H9 (cell line): ENCODE measurements around the gene ZNF385B. TPM values are rescaled to one million over a fixed set of nuclear protein-coding genes. Genes with fewer than 3 reads are reported as not detected.
"Not testable (repeated sequence)": the region's sequence is repeated elsewhere in the genome, so short reads cannot be mapped to it uniquely, and the experiment has no call there.

Source experiments
- DNase-seq: peaks from one replicate; pipeline ENCODE4 v3.0.0-alpha.2; 2017
- H2AFZ ChIP-seq: one replicate; pipeline ENCODE4 v1.6.1; 2013; ENCODE audit warnings: mild to moderate bottlenecking, low read length, control low read depth, moderate library complexity
- H2AK5ac ChIP-seq: 2 replicates; pipeline ENCODE4 v1.6.1; 2013; ENCODE audit warnings: low read length, control low read depth, mixed read lengths; ENCODE audit not compliant: insufficient read length
- H2BK120ac ChIP-seq: one replicate; pipeline ENCODE4 v1.6.1; 2013; ENCODE audit warnings: low read depth, mild to moderate bottlenecking, low read length, control low read depth, inconsistent platforms; ENCODE audit not compliant: poor library complexity, severe bottlenecking
- H2BK12ac ChIP-seq: 2 replicates; pipeline ENCODE4 v1.6.1; 2013; ENCODE audit warnings: low read length, control low read depth, mixed read lengths, low read depth; ENCODE audit not compliant: insufficient read length
- H2BK15ac ChIP-seq: 2 replicates; pipeline ENCODE4 v1.6.1; 2013; ENCODE audit warnings: low read depth, low read length, control low read depth
- H2BK20ac ChIP-seq: one replicate; pipeline ENCODE4 v1.6.1; 2013; ENCODE audit warnings: low read depth, mild to moderate bottlenecking, low read length, control low read depth, inconsistent platforms; ENCODE audit not compliant: poor library complexity, severe bottlenecking
- H2BK5ac ChIP-seq: 2 replicates; pipeline ENCODE4 v1.6.1; 2013; ENCODE audit warnings: low read length, control low read depth, mixed read lengths; ENCODE audit not compliant: insufficient read length
- H3K14ac ChIP-seq: 2 replicates; pipeline ENCODE4 v1.6.1; 2013; ENCODE audit warnings: low read length, control low read depth; ENCODE audit not compliant: insufficient read depth
- H3K18ac ChIP-seq: 2 replicates; pipeline ENCODE4 v1.6.1; 2013; ENCODE audit warnings: low read depth, mild to moderate bottlenecking, mixed read lengths, low read length, control low read depth; ENCODE audit not compliant: insufficient read length
- H3K23ac ChIP-seq: 2 replicates; pipeline ENCODE4 v1.6.1; 2013; ENCODE audit warnings: low read length, control low read depth, mixed read lengths, low read depth; ENCODE audit not compliant: insufficient read length
- H3K23me2 ChIP-seq: 2 replicates; pipeline ENCODE4 v1.6.1; 2013; ENCODE audit warnings: low read depth, mild to moderate bottlenecking, mixed read lengths, low read length, control low read depth; ENCODE audit not compliant: insufficient read length, poor library complexity, severe bottlenecking
- H3K27ac ChIP-seq: 2 replicates; pipeline ENCODE4 v1.5.1; 2013; ENCODE audit warnings: low read length, control low read depth, mixed read lengths, low read depth; ENCODE audit not compliant: insufficient read length
- H3K27me3 ChIP-seq: 2 replicates; pipeline ENCODE4 v1.6.1; 2013; ENCODE audit warnings: low read length, control low read depth, inconsistent platforms; ENCODE audit not compliant: insufficient read depth
- H3K4ac ChIP-seq: 2 replicates; pipeline ENCODE4 v1.6.1; 2013; ENCODE audit warnings: low read depth, mild to moderate bottlenecking, control low read depth, inconsistent platforms, low read length, moderate library complexity
- H3K4me1 ChIP-seq: 2 replicates; pipeline ENCODE4 v1.6.1; 2013; ENCODE audit warnings: low read length, control low read depth, inconsistent platforms; ENCODE audit not compliant: insufficient read depth
- H3K4me2 ChIP-seq: 2 replicates; pipeline ENCODE4 v1.6.1; 2013; ENCODE audit warnings: low read length, control low read depth, mixed read lengths; ENCODE audit not compliant: insufficient read length, insufficient read depth
- H3K56ac ChIP-seq: 2 replicates; pipeline ENCODE4 v1.6.1; 2013; ENCODE audit warnings: low read depth, mild to moderate bottlenecking, mixed read lengths, low read length, control low read depth; ENCODE audit not compliant: insufficient read length
- H3K79me1 ChIP-seq: 2 replicates; pipeline ENCODE4 v1.6.1; 2013; ENCODE audit warnings: low read depth, mild to moderate bottlenecking, moderate library complexity, low read length, control low read depth, inconsistent platforms; ENCODE audit not compliant: insufficient read depth, poor library complexity, severe bottlenecking
- H3K79me2 ChIP-seq: 2 replicates; pipeline ENCODE4 v1.6.1; 2013; ENCODE audit warnings: low read length, control low read depth, inconsistent platforms; ENCODE audit not compliant: insufficient read depth
- H3K9ac ChIP-seq: 2 replicates; pipeline ENCODE4 v1.6.1; 2013; ENCODE audit warnings: low read length, control low read depth, mixed read lengths; ENCODE audit not compliant: insufficient read length; ENCODE audit errors: extremely low read depth
- H3K9me3 ChIP-seq: one replicate; pipeline ENCODE4 v1.6.1; 2013; ENCODE audit warnings: low read depth, low read length, inconsistent platforms; ENCODE audit not compliant: control insufficient read depth
- H3T11ph ChIP-seq: one replicate; pipeline ENCODE4 v1.6.1; 2013; ENCODE audit warnings: mild to moderate bottlenecking, low read length, control low read depth, inconsistent platforms
- H4K20me1 ChIP-seq: one replicate; pipeline ENCODE4 v1.6.1; 2013; ENCODE audit not compliant: control insufficient read depth, insufficient read length, insufficient read depth
- H4K5ac ChIP-seq: 2 replicates; pipeline ENCODE4 v1.6.1; 2013; ENCODE audit warnings: low read depth, mild to moderate bottlenecking, mixed read lengths, low read length, control low read depth; ENCODE audit not compliant: insufficient read length
- H4K8ac ChIP-seq: replicated peaks from 2 replicates; pipeline ENCODE4 v1.6.1; 2013; ENCODE audit warnings: low read length, control low read depth, mixed read lengths, low read depth; ENCODE audit not compliant: insufficient read length
- H4K91ac ChIP-seq: 2 replicates; pipeline ENCODE4 v1.6.1; 2013; ENCODE audit warnings: low read depth, mild to moderate bottlenecking, moderate library complexity, mixed read lengths, low read length, control low read depth; ENCODE audit not compliant: insufficient read length
- H3K27ac Mint-ChIP-seq, 3 experiments: 2 replicates in 2 of 3; 3 replicates in 1 of 3; pipeline ENCODE4 v1.8.0; 2020 to 2021; ENCODE audit warnings: mixed read lengths in 3 of 3, mild to moderate bottlenecking in 1 of 3, moderate library complexity in 1 of 3
- H3K27me3 Mint-ChIP-seq: 2 replicates; pipeline ENCODE4 v1.8.0; 2021; ENCODE audit warnings: low read depth, mild to moderate bottlenecking, moderate library complexity, mixed read lengths
- H3K36me3 Mint-ChIP-seq, 3 experiments: 2 replicates in 2 of 3; 3 replicates in 1 of 3; pipeline ENCODE4 v1.8.0; 2020 to 2021; ENCODE audit warnings: low read depth in 3 of 3, mixed read lengths in 3 of 3; ENCODE audit not compliant: insufficient read depth in 1 of 3
- H3K4me1 Mint-ChIP-seq, 2 experiments: 2 replicates each; pipeline ENCODE4 v1.8.0; 2020; ENCODE audit warnings: mixed read lengths in 2 of 2
- H3K4me3 Mint-ChIP-seq, 2 experiments: 2 replicates in 1 of 2; 3 replicates in 1 of 2; pipeline ENCODE4 v1.8.0; 2020 to 2021; ENCODE audit warnings: mild to moderate bottlenecking in 2 of 2, mixed read lengths in 2 of 2, moderate library complexity in 1 of 2
- H3K9me3 Mint-ChIP-seq, 2 experiments: 2 replicates in 1 of 2; 3 replicates in 1 of 2; pipeline ENCODE4 v1.8.0; 2020; ENCODE audit warnings: mild to moderate bottlenecking in 2 of 2, mixed read lengths in 2 of 2, moderate library complexity in 1 of 2
- CTCF ChIP-seq: fragments of 200-600 bp; sonication (generic); conservative IDR thresholded peaks from 3 replicates; pipeline ENCODE4 v1.8.0; 2021; ENCODE audit warnings: antibody characterized with exemption, mild to moderate bottlenecking
- whole genome bisulfite sequencing: extraction: QIAGEN DNeasy Blood & Tissue Kit; methylation state at CpG from one replicate; pipeline ENCODE4 v1.1.7; 2013; ENCODE audit warnings: missing lambda C conversion rate, low lambda C conversion rate, mixed read lengths; ENCODE audit not compliant: insufficient read length; ENCODE audit errors: extremely low coverage; 5-methylcytosine and 5-hydroxymethylcytosine counted together
- total RNA-seq: library from RNA; stranded (reverse); gene quantifications from 2 replicates; pipeline ENCODE4 v1.2.1, GENCODE V29; 2021

Gene ZNF385B
- total RNA-seq, 1 experiment from 2014 or later = 2.1 TPM

GRCh38 chr2:179890666-179891065 is 29.3 kb upstream of the ZNF385B start:
- peaks cover 4 to 16% (median 8%) of the 10 kb centered on the region in 3 experiments for H3K36me3 Mint-ChIP-seq
- H3K27ac ChIP-seq = no peak overlapping the region
- H3K4me3 Mint-ChIP-seq = no peak overlapping the region
- H2BK15ac ChIP-seq = no peak overlapping the region
- DNase-seq = no peak
- no peak overlapping the region for H3K56ac ChIP-seq
- no peak overlapping the region for H3K18ac ChIP-seq
- no peak for TF ChIP-seq CTCF
- H3K27ac Mint-ChIP-seq = no peak overlapping the region
- no peak overlapping the region for H3T11ph ChIP-seq
- H2BK12ac ChIP-seq = no peak overlapping the region
- no peak overlapping the region for H4K91ac ChIP-seq
- H3K27me3 Mint-ChIP-seq = peaks cover 1% of the 10 kb centered on the region; the same call in 1 of the 2 replicates
- no peak overlapping the region for H2AFZ ChIP-seq
- H4K5ac ChIP-seq = no peak overlapping the region
- no peaks in the 10 kb centered on the region for H3K4me1 Mint-ChIP-seq
- H3K27me3 ChIP-seq = no peaks in the 10 kb centered on the region
- H3K4ac ChIP-seq = no peak overlapping the region
- no peak overlapping the region for H2AK5ac ChIP-seq
- H3K14ac ChIP-seq = no peak overlapping the region
- H3K23ac ChIP-seq = no peak overlapping the region
- no peaks in the 10 kb centered on the region for H3K79me1 ChIP-seq
- peaks cover 20 to 23% of the 10 kb centered on the region in 2 experiments for H3K9me3 Mint-ChIP-seq
- no peaks in the 10 kb centered on the region for H3K79me2 ChIP-seq
- no peak overlapping the region for H3K9ac ChIP-seq
- no peaks in the 10 kb centered on the region for H3K4me1 ChIP-seq
- no peaks in the 10 kb centered on the region for H3K9me3 ChIP-seq
- no peaks in the 10 kb centered on the region for H4K20me1 ChIP-seq
- H2BK5ac ChIP-seq = no peak overlapping the region
- H3K23me2 ChIP-seq = no peaks in the 10 kb centered on the region
- H2BK120ac ChIP-seq = no peak overlapping the region
- H2BK20ac ChIP-seq = no peak overlapping the region
- no peak overlapping the region for H4K8ac ChIP-seq
- H3K4me2 ChIP-seq = no peak overlapping the region

GRCh38 chr2:179888642-179889041 is 27.2 kb upstream of the ZNF385B start:
- H4K91ac ChIP-seq, H3K56ac ChIP-seq, DNase-seq, H3T11ph ChIP-seq, H3K79me2 ChIP-seq, H2BK15ac ChIP-seq, H2AK5ac ChIP-seq, H3K79me1 ChIP-seq, H3K27ac Mint-ChIP-seq, H3K27ac ChIP-seq, H3K23ac ChIP-seq, H3K18ac ChIP-seq, H3K27me3 Mint-ChIP-seq, H2AFZ ChIP-seq, H3K4me3 Mint-ChIP-seq, H4K8ac ChIP-seq, H3K9me3 ChIP-seq, H3K27me3 ChIP-seq, H4K5ac ChIP-seq, H3K9ac ChIP-seq, H3K23me2 ChIP-seq, H2BK120ac ChIP-seq, H4K20me1 ChIP-seq, H2BK20ac ChIP-seq, H2BK12ac ChIP-seq, H3K14ac ChIP-seq, H3K4me2 ChIP-seq, H3K4ac ChIP-seq, H2BK5ac ChIP-seq, H3K4me1 ChIP-seq, H3K4me1 Mint-ChIP-seq: not testable (repeated sequence)
- Mint-ChIP-seq H3K36me3 (peaks cover 4 to 16% (median 8%) of the 10 kb centered on the region in 3 experiments), H3K9me3 (peaks cover 20 to 23% of the 10 kb centered on the region in 2 experiments)
- WGBS = no CpG with 5 or more reads among the region's 6 CpGs
